ENCODE results near the gene DDOST.

Gene DDOST

GRCh38 chr1:20661207-20662109 lies at the start of gene DDOST:
Gene DDOST (minus strand): TSS chr1:20661369. CDS start chr1:20661350, 19 bp downstream.
- DNase-seq = peak; percentile 96

GRCh38 chr1:20710469-20711284 lies 49.5 kb upstream of the DDOST start:
- DNase-seq = no peak

GRCh38 chr1:20709868-20710267 lies 48.7 kb upstream of the DDOST start:
- DNase-seq = no peak

- no peak for DNase-seq
Measured at GRCh38 chr1:20708891-20709290, 47.7 kb upstream of the DDOST start.

GRCh38 chr1:20708057-20708456 lies 46.9 kb upstream of the DDOST start:
- no peak for DNase-seq

- DNase-seq = no peak
Measured at GRCh38 chr1:20706841-20707240, 45.7 kb upstream of the DDOST start.

- DNase-seq = no peak
Measured at GRCh38 chr1:20705203-20705755, 44.1 kb upstream of the DDOST start.

GRCh38 chr1:20704390-20705202 lies 43.4 kb upstream of the DDOST start:
- DNase-seq = no peak

GRCh38 chr1:20703124-20703756 lies 42.1 kb upstream of the DDOST start:
- no peak for DNase-seq

- DNase-seq = no peak
Measured at GRCh38 chr1:20702416-20702815, 41.2 kb upstream of the DDOST start.

GRCh38 chr1:20701847-20702246 lies 40.7 kb upstream of the DDOST start:
- DNase-seq = no peak

GRCh38 chr1:20701446-20701845 lies 40.3 kb upstream of the DDOST start:
- DNase-seq = no peak

- DNase-seq = no peak
Measured at GRCh38 chr1:20700636-20701215, 39.6 kb upstream of the DDOST start.

- DNase-seq = no peak
Measured at GRCh38 chr1:20699558-20699957, 38.4 kb upstream of the DDOST start.

- DNase-seq = no peak
Measured at GRCh38 chr1:20698195-20698910, 37.2 kb upstream of the DDOST start.

- DNase-seq = no peak
Measured at GRCh38 chr1:20697563-20697962, 36.4 kb upstream of the DDOST start.

- peak; percentile 67 for DNase-seq
Measured at GRCh38 chr1:20696397-20697333, 35.5 kb upstream of the DDOST start.

GRCh38 chr1:20695515-20695914 lies 34.3 kb upstream of the DDOST start:
- DNase-seq = no peak

- DNase-seq = no peak
Measured at GRCh38 chr1:20693623-20694022, 32.5 kb upstream of the DDOST start.

GRCh38 chr1:20691872-20692271 lies 30.7 kb upstream of the DDOST start:
- no peak for DNase-seq
